Osteoblast (primary cell): ENCODE results near the gene ATOH8. TPM values are rescaled to one million over a fixed set of nuclear protein-coding genes. Genes with fewer than 3 reads are reported as not detected.

ENCODE experiments used
- DNase-seq: peaks from one replicate; pipeline ENCODE4 v3.0.0; 2011; ENCODE audit warnings: low spot score, mixed read lengths; ENCODE audit not compliant: insufficient read length; ENCODE audit errors: missing footprints
- H2AFZ ChIP-seq: 2 replicates; pipeline ENCODE4 v1.6.0; 2011; ENCODE audit warnings: mild to moderate bottlenecking, low read length
- H3K27ac ChIP-seq: 2 replicates; pipeline ENCODE4 v1.5.1; 2011; ENCODE audit warnings: mild to moderate bottlenecking, low read depth, low read length, moderate library complexity
- H3K27me3 ChIP-seq: 2 replicates; pipeline ENCODE4 v1.6.0; 2012; ENCODE audit warnings: mild to moderate bottlenecking, control low read depth, inconsistent platforms, low read length, moderate library complexity; ENCODE audit not compliant: insufficient read depth
- H3K36me3 ChIP-seq: 2 replicates; pipeline ENCODE4 v1.5.1; 2011; ENCODE audit warnings: mild to moderate bottlenecking, low read length, control low read depth, moderate library complexity; ENCODE audit not compliant: insufficient read depth
- H3K4me1 ChIP-seq: 2 replicates; pipeline ENCODE4 v1.5.1; 2011; ENCODE audit warnings: mild to moderate bottlenecking, low read length, control low read depth, moderate library complexity; ENCODE audit not compliant: insufficient read depth
- H3K4me2 ChIP-seq: 2 replicates; pipeline ENCODE4 v1.6.0; 2011; ENCODE audit warnings: mild to moderate bottlenecking, low read length; ENCODE audit not compliant: insufficient read depth
- H3K4me3 ChIP-seq: fragments of 200-600 bp; sonication (generic); 3 replicates; pipeline ENCODE4 v1.5.1; 2012; ENCODE audit warnings: mild to moderate bottlenecking, low read length, inconsistent platforms; ENCODE audit not compliant: insufficient read depth
- H3K79me2 ChIP-seq: 2 replicates; pipeline ENCODE4 v1.6.0; 2012; ENCODE audit warnings: mild to moderate bottlenecking, low read length, control low read depth, inconsistent platforms; ENCODE audit not compliant: insufficient read depth
- H3K9me3 ChIP-seq: 2 replicates; pipeline ENCODE4 v1.5.1; 2011; ENCODE audit warnings: low read depth, low read length, control low read depth
- H4K20me1 ChIP-seq: 2 replicates; pipeline ENCODE4 v1.6.0; 2012; ENCODE audit warnings: mild to moderate bottlenecking, low read length, control low read depth; ENCODE audit not compliant: insufficient read depth
- total RNA-seq: library from RNA; depleted of rRNA; stranded (reverse); fragments of >200 nt; gene quantifications from 2 replicates; pipeline ENCODE4 v1.2.3, GENCODE V29; 2012
- TF ChIP-seq, protein P1 (sequence below): IDR thresholded peaks from 2 replicates; pipeline ENCODE4 v1.5.1; 2011; ENCODE audit warnings: mild to moderate bottlenecking, low read depth, low read length, moderate library complexity; ENCODE audit errors: extremely low read depth

The ATOH8 gene
- total RNA-seq, 1 donor, result 35.1 TPM

DNA sequence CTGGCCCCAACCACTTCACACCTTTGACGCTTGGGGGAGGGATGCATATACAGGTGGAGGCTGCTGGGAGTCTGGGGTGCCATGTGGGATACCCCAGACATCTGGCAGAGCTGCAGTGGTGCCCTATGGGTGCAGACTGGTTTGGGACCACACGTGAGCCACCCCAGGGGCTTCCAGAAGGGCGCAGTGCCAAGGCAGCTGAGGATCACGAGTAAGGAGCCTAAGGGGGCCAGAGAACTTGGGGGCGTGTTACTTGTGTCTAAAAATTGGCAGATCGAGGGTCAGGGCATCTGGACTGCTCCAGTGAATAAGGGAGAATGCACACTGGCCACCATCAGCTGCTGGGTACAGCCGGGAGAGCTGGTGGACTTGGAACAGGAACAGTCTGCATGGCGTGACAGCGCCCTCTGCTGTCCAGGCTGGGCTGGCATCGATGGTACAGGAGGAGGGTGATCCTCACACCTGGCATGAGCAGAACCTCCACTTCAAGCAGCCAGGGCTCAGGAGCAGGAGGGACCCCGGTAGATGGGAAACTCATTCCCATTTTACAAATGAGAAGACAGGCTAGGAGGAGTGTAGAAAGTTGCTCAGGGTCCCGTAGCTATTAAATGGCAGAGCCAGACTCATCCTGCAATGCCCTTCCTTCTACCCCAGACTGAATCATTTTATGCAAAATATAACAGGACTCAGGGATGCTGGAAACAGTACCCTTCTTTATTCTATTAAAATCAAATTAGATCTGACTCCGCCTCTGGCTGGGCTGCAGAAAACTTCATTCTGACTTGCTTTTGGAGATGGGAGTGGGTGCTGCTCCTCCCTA lies 60.4 kb downstream of the ATOH8 start:
- Histone ChIP-seq H3K27me3 (no peaks in the 10 kb centered on the region), H3K9me3 (no peaks in the 10 kb centered on the region), H3K79me2 (no peaks in the 10 kb centered on the region), H3K27ac (no peak overlapping the region), H3K4me2 (no peak overlapping the region), H3K36me3 (no peaks in the 10 kb centered on the region), H2AFZ (no peak overlapping the region), H4K20me1 (no peaks in the 10 kb centered on the region), H3K4me1 (peaks cover 12% of the 10 kb centered on the region), H3K4me3 (no peak overlapping the region)
- DNase-seq, result peak; percentile 97
- TF ChIP-seq, protein P1, sequence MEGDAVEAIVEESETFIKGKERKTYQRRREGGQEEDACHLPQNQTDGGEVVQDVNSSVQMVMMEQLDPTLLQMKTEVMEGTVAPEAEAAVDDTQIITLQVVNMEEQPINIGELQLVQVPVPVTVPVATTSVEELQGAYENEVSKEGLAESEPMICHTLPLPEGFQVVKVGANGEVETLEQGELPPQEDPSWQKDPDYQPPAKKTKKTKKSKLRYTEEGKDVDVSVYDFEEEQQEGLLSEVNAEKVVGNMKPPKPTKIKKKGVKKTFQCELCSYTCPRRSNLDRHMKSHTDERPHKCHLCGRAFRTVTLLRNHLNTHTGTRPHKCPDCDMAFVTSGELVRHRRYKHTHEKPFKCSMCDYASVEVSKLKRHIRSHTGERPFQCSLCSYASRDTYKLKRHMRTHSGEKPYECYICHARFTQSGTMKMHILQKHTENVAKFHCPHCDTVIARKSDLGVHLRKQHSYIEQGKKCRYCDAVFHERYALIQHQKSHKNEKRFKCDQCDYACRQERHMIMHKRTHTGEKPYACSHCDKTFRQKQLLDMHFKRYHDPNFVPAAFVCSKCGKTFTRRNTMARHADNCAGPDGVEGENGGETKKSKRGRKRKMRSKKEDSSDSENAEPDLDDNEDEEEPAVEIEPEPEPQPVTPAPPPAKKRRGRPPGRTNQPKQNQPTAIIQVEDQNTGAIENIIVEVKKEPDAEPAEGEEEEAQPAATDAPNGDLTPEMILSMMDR, result peak; percentile 95

DNA sequence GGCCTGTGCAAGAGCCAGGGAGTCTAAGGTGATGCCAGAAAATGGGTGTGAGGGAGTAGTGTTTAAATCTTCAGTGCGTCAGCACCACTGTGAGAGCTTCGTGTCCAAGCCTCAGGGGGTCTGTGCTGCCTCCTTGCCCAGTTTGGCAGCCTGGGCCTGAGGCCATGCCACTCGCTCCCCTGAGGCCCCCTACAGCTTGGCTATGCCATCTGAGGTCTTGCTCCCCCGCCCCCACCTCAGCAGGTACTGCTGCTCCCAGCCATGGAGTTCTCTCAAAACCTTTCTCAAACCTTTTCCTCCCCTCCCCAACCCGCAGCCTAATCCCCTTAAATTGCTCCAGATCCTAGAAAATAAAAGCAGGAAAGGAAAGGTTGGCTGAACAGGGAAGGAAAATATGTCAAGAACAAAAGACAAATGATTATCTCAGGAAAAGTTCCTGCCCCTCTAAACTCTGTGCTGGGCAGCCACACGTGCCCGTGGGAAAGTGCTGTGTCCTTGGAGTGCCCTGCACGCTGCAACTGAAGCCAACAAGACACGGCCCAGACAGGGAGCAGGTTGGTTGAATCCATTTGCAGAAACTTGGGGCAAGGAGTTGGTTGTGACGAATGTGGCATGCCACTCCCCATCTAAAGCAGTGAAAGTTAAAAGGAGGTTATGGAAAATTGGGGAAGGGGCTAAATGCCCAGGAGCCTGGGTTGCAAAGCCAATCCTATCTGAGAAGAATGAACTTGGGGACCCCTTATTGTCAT lies 61.2 kb downstream of the ATOH8 start:
- Histone ChIP-seq H3K4me3 (no peak overlapping the region), H3K9me3 (no peaks in the 10 kb centered on the region), H4K20me1 (no peaks in the 10 kb centered on the region), H3K4me1 (peaks cover 12% of the 10 kb centered on the region), H3K27me3 (no peaks in the 10 kb centered on the region), H3K36me3 (no peaks in the 10 kb centered on the region), H3K27ac (no peak overlapping the region), H2AFZ (no peak overlapping the region), H3K4me2 (no peak overlapping the region), H3K79me2 (no peaks in the 10 kb centered on the region)
- TF ChIP-seq, protein P1, result no peak
- DNase-seq, result no peak

DNA sequence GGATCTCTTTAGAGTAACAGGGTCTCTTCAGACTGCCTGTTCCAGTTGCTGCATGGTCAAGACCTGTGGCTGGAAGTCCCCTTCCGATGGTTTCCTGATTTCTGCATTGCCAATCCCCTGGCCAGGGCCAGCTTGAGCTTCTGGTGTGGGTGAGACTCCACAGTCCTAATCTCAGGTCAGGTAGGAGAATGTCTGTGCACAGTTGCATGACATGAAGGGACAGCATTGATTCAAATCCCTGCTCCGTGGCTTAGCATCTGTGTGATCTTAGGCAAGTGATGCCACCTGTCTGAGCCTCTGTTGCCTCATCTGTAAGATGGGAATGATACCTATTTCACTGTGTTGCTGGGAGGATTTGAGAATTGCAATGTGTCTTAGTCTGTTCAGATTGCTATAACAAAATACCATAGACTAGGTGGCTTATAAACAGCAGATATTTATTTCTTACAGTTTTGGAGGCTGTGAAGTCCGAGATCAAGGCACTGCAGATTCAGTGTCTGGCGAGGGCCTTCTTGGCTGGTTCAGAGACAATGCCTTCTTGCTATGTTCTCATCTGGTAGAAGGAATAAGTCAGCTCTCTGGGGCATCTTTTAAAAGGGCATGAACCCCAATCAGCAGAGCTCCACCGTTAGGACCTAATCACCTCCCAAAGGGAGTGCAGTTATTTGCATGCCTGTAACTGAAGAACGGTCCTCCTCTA lies 66.2 kb downstream of the ATOH8 start:
- no peak overlapping the region for H3K27ac ChIP-seq
- H4K20me1 ChIP-seq, result no peaks in the 10 kb centered on the region
- H3K4me3 ChIP-seq, result no peak overlapping the region
- H3K4me2 ChIP-seq, result no peak overlapping the region
- no peak for DNase-seq
- no peaks in the 10 kb centered on the region for H3K4me1 ChIP-seq
- H3K27me3 ChIP-seq, result peaks cover 3% of the 10 kb centered on the region
- H3K9me3 ChIP-seq, result no peaks in the 10 kb centered on the region
- TF ChIP-seq, protein P1, result no peak
- H3K79me2 ChIP-seq, result no peaks in the 10 kb centered on the region
- H3K36me3 ChIP-seq, result no peaks in the 10 kb centered on the region
- no peak overlapping the region for H2AFZ ChIP-seq
